Stimulated activated CD8-positive, alpha-beta memory T cell treated with anti-CD3 and anti-CD28 coated beads, Interleukin-15, amount 100 ng/mL, for 4 hours (primary cell): Measurements from ENCODE around the gene MSMO1.

ENCODE experiments used
- DNase-seq, 2 donors: peaks; one replicate each; pipeline ENCODE4 v3.0.0-alpha.2; 2020; ENCODE audit warnings: low read depth in 2 of 2

The MSMO1 gene

DNA sequence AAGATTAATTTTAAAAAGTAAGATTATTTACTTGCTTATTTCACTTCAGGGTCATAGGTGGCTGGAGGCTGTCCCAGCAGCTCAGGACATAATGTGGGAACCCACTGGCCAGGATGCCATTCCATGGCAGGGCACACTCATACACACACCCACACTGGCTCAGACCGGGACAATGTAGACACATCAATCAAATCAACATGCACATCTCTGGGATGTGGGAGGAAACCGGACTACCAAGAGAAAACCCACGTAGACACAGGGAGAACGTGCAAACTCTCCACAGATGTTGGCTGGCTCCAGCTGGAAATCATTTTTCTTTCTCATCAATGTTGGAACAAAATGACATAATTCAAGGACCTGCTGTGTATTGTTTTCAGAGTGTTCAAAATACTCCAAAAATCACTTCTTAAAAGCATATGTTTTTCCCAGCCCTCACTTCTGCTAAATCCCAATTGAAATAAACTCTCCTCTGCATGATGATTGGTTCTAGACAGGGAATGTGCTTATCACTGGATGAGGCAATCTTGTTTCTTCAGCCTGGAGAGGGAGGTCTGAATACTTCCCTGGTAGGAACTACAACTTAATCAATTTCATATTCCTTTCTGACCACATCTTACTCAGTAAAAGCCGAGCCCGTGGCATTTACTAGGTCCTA lies 32.7 kb downstream of the MSMO1 start:
- DNase-seq, result no peak

DNA sequence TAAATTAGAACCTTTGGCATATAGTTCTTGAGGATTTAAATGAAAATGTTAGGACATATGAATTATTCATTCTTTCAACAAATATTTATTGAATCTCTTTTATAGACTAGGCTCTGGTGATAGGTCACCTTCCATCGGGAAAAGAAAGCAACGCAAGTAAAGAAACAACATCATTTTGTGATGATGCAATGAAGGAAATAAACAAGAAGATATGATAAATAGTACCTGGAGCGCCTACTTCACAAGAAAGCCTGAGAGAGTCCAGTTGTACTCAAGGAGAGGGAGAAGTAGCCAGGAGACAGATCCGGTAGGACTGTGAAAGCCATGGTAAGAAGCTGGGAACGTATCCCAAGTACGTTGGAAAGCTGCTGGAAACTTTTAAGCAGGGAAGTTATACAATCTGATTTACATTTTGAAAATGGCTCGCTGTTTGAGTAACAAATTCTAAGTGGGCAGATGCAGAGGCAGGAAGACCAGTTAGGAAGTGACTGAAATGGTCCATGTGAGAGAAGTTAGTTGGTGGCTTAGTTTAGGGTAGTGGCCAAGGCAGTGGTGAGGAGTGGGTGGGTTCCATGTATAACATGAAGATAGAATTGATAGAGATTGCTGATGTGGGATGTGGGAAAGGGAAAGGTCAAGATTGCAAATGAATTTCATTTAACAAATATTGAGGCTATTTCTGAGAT lies 33.7 kb downstream of the MSMO1 start:
- no peak for DNase-seq

GRCh38 chr4:165361810-165362209 lies 34.3 kb downstream of the MSMO1 start:
- no peak for DNase-seq

DNA sequence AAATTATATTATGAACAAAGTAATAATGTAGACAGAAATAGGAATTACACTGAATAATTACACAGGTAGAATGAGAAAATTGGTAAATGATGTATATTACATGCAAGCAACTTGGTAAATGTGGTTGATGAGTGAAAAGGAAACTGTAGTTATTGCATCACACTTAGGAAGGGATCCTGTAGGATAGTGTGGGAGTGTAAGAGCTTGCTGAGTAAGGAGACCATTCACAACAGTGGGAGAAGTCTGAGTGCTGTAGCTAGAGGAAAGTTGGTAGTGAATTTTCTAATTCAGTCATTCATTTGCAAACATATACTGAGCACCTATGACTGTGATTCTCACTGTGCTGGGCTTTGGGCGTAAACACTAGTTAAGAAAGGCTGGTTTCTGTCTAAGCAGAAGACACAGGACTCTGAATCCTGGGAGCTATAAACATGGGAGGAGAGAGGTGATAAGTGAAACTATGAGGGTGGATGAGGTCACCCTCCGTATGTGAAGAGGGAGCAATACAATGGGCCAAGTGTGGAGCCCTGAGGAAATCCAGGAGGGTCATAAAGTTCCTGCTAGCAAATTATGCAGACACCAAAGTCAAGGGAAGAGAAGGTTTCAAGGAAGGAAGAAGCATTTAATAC lies 37.1 kb downstream of the MSMO1 start:
- DNase-seq, result no peak

GRCh38 chr4:165367040-165367439 lies 39.6 kb downstream of the MSMO1 start:
- no peak for DNase-seq

DNA sequence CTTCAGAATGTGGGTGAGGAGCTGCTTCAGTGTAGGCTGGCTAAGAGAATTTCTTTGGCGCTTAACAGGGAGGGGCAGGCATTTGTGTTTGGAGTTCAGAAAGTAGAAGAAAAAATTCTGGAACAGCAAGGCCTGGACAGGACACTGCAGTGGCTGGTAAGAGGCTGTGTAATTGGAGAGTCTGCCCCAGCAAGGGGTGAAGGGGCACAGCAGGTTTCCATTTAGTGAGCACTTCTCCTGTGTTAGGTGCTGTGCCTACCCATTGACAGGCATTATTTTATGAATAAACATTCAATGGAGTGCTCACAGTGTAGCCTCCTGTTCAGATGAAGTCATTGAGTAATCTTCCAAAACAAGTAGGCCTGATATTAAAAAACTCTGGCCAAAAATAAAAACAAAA lies 40.6 kb downstream of the MSMO1 start:
- no peak for DNase-seq

- no peak for DNase-seq
Measured at GRCh38 chr4:165368567-165368966, 41.1 kb downstream of the MSMO1 start.

- no peak for DNase-seq
Measured at GRCh38 chr4:165369522-165369921, 42.1 kb downstream of the MSMO1 start.

- DNase-seq, result no peak
Measured at GRCh38 chr4:165370530-165370929, 43.1 kb downstream of the MSMO1 start.

DNA sequence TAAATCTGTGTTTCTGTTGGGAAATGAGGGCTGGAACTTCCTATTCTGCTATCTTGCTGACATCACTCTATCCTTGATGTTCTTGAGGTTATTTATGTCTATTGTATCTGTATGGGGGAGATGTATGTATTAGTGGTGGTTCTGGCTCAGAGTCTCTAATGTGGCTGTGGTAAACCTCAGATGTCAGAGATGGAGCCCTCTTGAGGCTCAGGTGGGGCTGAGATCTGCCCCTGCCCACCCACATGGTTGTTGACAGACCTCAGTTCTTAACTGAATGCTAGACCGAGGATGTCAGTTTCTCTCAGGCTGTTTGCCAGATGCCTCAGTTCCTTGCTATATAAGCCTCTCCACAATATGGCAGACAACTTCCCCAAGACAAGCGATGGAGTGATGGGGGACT lies 48.0 kb downstream of the MSMO1 start:
- DNase-seq, result no peak

GRCh38 chr4:165378398-165378744 lies 50.9 kb downstream of the MSMO1 start:
- no peak for DNase-seq

- peak in 1 of 2 donors; percentile 10 for DNase-seq
Measured at GRCh38 chr4:165378745-165379677, 51.5 kb downstream of the MSMO1 start, which contains the start of gene CPE. TSS of gene CPE (plus strand) at chr4:165379008. CDS start at chr4:165379222, 214 bp downstream.

- DNase-seq, result no peak
Measured at GRCh38 chr4:165379678-165380064, 52.2 kb downstream of the MSMO1 start.

DNA sequence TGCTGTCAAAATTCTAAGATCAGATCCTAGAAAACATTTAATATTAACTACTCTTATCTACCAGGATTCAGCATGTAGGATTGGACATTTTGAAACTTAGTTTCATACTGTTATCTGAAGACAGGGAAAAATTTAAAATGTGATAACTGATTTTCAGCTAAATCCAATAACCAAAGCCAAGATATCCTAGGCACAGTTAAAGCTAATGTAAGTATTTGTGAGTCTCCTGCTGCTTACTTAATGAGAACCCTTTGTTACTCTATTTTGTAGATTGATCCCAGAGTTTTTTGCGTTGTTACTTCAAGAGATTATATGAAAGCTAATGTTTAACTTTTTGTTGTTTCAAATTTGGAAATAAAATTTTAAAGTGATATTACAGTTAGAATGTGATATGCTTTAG lies 53.3 kb downstream of the MSMO1 start:
- no peak for DNase-seq

GRCh38 chr4:165381821-165382373 lies 54.4 kb downstream of the MSMO1 start:
- no peak for DNase-seq

DNA sequence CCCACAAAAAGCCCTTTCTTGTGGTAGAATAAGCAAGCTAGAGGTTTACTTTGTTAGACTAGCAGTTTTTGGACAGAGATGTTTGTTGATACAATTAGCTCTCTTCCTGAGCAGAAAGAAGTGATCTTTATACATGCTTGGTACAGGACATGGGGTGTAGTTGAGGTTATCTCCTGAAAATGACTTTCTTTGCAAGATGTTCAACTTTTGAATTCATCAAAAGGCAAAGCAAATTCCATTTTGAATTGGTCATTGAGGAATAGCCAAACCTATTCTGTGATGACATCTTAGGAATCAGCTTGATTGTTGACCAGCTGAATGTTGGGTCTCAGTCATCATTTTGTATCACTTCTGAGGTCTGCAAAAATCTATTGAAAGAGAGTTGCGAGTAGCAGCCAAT lies 55.2 kb downstream of the MSMO1 start:
- no peak for DNase-seq

DNA sequence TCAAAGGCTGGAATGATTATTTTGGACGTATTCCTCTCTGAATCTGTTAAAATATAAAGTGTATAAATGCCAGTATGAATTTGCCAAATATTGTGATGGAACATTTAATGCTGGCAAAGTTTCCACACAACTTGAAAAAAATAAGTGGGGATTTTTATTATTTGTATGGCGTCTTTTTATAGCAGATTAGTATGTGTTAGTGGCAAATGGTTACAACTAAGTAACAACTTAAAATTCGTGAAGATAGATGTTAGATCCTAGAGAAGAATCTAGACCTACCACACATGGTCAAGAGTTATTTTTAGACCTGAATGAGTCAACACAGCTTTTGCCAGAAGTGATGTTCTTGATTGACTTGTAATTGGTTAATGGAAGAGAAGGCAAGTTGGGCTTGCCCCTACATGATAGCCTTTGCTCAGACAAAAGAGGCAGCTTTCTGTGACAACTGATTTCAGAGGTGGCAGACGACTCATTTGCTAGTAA lies 56.2 kb downstream of the MSMO1 start:
- DNase-seq, result no peak

GRCh38 chr4:165384186-165384585 lies 56.7 kb downstream of the MSMO1 start:
- DNase-seq, result no peak

GRCh38 chr4:165384598-165384997 lies 57.1 kb downstream of the MSMO1 start:
- no peak for DNase-seq

DNA sequence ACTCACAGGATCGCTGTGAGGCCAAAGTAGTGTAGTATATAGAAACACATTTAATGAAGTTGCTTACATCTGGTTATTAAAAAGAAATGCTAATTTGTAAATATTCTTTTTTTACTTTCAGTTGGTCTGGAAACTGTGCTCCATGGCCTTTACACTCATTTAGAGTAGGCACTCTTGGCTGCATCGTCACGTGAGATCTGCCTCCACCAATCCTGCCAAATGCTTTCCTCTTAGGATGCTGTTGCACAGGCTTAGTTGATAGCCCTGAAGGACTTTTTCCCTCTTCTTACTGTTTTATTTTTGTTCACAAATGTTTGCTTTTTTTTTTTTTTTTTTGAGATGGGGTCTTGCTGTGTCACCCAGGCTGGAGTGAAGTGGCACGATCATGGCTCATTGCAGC lies 57.7 kb downstream of the MSMO1 start:
- DNase-seq, result no peak

DNA sequence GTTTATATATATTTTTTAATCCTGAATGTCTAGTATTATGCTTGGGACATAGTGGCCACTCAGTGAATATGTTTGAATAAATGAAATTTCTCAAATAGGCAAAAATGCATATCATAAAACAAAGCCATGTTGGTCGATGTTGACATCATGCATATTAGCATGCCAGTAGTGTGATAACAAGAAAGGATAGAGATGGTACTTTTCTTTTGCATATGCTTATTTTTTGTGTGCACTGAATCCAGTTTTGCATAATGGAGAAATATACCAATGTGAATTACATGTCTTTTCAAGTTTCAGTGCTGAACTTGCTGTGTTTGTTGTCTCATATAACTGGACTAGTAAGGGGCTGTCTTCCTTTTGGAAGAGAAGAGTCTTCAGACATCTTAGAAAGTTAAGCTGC lies 58.9 kb downstream of the MSMO1 start:
- no peak for DNase-seq

- DNase-seq, result no peak
Measured at GRCh38 chr4:165388756-165389155, 61.3 kb downstream of the MSMO1 start.
